HTR-8/SVneo (cell line): Measurements from ENCODE around the gene AGR2.
"Not testable (repeated sequence)": the region's sequence is repeated elsewhere in the genome, so short reads cannot be mapped to it uniquely, and the experiment has no call there.

Experiments used
- DNase-seq: peaks from one replicate; pipeline ENCODE4 v3.0.0; 2011; ENCODE audit warnings: low spot score, mixed read lengths; ENCODE audit not compliant: insufficient read length
- FAIRE-seq: peaks from 2 replicates; lab custom pipeline; 2011; peaks lifted over from hg19 to GRCh38; lab: Jason Lieb, UNC

The AGR2 gene

DNA sequence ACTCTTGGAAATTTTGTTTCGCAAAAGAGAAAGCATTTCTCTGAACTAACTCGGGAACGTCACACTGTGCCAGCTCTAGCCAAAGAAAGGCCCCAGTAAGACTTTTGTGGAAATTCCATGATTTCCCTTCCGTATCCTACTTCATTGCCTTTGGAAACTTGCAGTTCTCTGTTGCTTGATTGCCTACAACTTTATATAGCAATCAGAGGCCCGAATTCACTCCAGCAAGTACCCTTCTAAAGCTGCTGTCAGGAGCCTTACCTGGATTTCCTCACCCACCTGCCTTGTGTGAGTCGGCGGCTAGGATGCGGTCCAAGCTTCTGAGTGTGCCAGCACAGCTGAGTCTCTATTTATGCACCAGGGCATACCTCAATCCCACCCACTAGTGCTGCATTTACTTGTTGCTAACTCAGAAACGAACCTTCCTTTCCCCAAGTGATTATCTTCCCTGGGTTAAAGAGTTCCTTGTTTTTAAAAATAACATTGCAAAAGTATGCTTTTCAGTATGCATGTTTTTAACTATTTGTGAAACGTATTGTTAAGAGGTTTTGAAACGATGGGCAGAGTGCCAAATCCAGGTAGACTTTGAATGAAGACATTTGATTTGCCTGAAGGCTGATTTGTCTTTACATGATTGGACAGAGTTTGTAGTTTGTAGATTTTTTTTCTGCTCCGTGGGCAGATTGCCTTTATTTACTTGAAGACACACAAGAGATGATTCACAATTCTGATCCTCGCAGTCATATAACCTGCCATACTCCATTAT lies at the start of gene AGR2:
TSS of gene AGR2 (minus strand) at position 326 of the 766 bp plus-strand sequence. CDS start 3,203 bp downstream, outside the sequence.
- no peak for DNase-seq
- FAIRE-seq = no peak

DNA sequence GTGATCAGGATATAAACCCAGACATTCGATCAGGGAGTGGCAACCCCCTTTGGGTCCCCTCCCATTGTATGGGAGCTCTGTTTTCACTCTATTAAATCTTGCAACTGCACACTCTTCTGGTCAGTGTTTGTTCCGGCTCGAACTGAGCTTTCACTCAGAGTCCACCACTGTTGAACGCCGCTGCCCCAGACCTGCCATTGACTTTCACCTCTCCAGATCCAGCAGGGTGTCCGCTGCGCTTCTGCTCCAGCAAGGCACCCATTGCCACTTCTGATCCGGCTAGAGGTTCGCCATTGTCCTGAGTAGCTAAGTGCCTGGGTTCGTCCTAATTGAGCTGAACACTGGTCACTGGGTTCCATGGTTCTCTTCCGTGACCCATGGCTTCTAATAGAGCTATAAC lies 48.4 kb upstream of the AGR2 start:
- not testable (repeated sequence) for DNase-seq, FAIRE-seq

GRCh38 chr7:16851829-16852228 lies 47.0 kb upstream of the AGR2 start:
- DNase-seq (no peak), FAIRE-seq (no peak)

- DNase-seq (no peak), FAIRE-seq (no peak)
Observed at GRCh38 chr7:16850614-16851466, 46.0 kb upstream of the AGR2 start.

GRCh38 chr7:16849296-16850148 lies 44.7 kb upstream of the AGR2 start:
- FAIRE-seq (no peak), DNase-seq (no peak)

DNA sequence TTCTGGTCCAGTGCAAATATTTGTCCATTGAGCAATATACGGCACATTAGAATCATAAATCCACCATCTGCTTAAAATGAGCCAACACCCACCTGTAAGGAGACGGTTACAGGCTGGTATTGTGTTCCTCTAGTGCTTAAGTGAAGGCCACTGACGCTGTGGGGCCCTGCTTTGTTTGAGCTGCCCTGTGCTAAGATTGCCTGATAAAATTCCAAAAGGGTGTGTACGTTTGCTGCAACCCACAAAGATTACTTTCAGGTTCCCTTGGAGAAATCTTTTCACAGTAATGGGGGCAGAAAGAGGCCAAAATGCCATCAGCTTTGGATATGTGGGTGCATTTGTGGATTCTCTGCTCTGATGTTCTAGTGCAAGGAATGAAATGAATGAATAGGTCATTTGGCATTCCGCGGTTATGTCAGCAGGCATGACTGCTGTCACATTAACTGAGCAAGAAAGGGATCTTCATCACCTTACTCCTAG lies 42.6 kb upstream of the AGR2 start:
- peak; percentile 42 for FAIRE-seq

GRCh38 chr7:16846601-16847165 lies 41.9 kb upstream of the AGR2 start:
- FAIRE-seq (no peak), DNase-seq (no peak)

More for the DNA sequence above, 42.6 kb upstream of the AGR2 start:
- DNase-seq = peak; percentile 48

GRCh38 chr7:16845746-16846145 lies 40.9 kb upstream of the AGR2 start:
- FAIRE-seq (no peak), DNase-seq (no peak)

- no peak for DNase-seq
Observed at GRCh38 chr7:16841681-16842080, 36.9 kb upstream of the AGR2 start.

DNA sequence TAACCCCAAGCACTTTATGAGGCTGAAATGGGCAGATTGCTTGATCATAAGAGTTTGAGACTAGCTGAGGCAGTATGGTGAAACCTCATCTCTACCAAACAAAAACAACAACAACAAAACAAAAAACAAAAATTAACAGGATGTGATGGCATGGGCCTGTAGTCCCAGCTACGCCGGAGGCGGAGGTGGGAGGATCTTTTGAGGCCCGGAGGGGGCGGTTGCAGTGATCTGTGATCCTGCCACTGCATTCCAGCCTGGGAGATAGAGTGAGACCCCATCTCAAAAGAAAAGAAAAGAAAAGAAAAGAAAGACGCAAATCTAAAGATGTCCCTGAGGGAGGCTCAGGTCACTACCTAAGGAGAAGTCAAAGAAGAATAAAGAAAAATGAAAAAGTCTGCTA lies 35.3 kb upstream of the AGR2 start:
- DNase-seq = no peak
- no peak for FAIRE-seq

More at GRCh38 chr7:16841681-16842080, 36.9 kb upstream of the AGR2 start:
- peak; percentile 36 for FAIRE-seq

DNA sequence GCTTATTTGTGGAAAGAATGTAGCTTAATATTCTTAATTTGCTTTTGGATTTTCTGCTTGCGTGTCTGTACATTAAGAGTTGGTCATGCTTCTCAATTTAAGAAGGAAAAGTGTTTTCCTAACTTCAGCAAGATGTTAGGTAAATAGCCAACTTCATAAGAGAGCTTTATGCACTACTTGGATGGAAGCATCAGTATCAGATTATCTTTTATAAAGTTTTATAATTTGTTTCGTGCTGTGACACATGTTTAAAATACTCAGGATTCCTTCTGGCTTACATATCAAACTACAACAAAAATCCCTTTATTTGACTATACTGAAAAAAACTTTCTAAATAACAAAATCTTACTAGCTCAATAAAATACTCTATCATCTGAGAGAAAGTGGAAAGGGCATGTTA lies 34.8 kb upstream of the AGR2 start:
- DNase-seq (no peak), FAIRE-seq (no peak)

- no peak for FAIRE-seq
Observed at GRCh38 chr7:16838891-16839290, 34.1 kb upstream of the AGR2 start.

GRCh38 chr7:16838386-16838785 lies 33.6 kb upstream of the AGR2 start:
- FAIRE-seq (no peak), DNase-seq (no peak)

More at GRCh38 chr7:16838891-16839290, 34.1 kb upstream of the AGR2 start:
- DNase-seq = no peak

GRCh38 chr7:16836481-16836880 lies 31.7 kb upstream of the AGR2 start:
- FAIRE-seq (no peak), DNase-seq (no peak)

- no peak for DNase-seq
- no peak for FAIRE-seq
Observed at GRCh38 chr7:16833373-16833772, 28.6 kb upstream of the AGR2 start.

DNA sequence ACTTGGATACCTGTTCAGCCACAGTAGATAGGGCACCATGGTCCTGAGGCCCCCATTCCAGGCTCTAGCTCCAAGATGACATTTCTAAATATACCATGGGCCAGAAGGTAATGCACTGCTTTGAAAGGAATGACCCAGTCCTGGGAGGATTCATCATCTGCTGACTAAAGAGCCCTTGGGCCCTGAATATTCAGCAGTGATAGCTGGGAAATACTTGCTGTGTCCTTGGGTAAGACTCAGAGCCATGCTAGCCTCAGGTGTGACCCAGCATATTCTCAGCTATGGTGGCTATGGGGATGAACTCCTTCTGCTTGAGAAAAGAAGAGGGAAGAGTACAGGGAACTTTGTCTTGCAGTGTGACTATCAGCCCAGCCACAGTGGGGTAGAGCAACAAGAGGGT lies 21.3 kb upstream of the AGR2 start:
- FAIRE-seq (no peak), DNase-seq (no peak)

GRCh38 chr7:16822029-16822428 lies 17.2 kb upstream of the AGR2 start:
- FAIRE-seq = no peak
- no peak for DNase-seq

GRCh38 chr7:16818732-16819131 lies 13.9 kb upstream of the AGR2 start:
- no peak for FAIRE-seq
- DNase-seq = no peak

DNA sequence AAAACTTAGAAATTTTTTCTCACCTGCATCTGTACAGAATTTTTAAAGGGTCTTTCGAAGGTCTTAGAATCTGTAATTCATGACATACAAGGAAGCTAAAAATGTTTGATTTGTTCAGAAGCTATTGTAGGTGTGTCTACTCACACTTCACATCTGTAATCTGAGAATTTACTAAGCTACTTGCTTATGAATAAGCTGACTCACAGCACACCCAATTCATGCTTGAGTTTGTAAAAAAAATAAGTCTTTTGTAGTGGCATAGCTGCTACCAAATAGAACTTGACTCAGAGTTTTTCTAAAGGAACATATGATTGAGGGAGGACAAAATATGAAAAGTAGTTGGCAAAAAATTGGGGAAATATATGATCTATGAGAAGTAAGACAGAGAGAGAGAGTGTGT lies 12.7 kb upstream of the AGR2 start:
- DNase-seq (no peak), FAIRE-seq (no peak)

DNA sequence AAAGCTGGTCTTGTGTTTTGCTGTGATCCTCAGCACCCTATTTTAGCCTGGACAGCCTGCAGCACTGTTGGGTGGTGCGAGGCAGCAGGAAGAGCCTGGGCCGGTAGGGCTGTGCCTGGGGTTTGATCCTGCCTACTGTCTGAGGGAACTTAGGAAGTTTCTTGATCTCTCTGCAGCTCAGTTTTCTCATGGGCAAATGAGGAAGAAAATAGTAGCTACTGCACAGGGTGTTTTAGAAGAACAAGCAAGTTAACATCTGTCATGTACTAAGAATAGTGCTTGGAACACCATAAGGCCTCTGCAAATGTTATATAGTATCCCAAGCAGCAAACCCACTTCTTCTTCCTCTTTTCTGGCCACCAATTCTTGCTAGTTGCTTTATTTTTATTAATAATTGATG lies 12.0 kb upstream of the AGR2 start:
- FAIRE-seq (no peak), DNase-seq (no peak)
